HepG2 (cell line): ENCODE results near the gene PRRT2. TPM values are rescaled to one million over a fixed set of nuclear protein-coding genes. Genes with fewer than 3 reads are reported as not detected.

Source experiments
- CTCF ChIP-seq: sonication (generic); formaldehyde crosslinking; IDR thresholded peaks from 2 replicates; pipeline ENCODE4 v1.5.0; 2020; ENCODE audit warnings: mild to moderate bottlenecking, missing genetic modification reagents, moderate library complexity
- FIP1L1 ChIP-seq: fragments of 200-400 bp; formaldehyde crosslinking; IDR thresholded peaks from 2 replicates; pipeline ENCODE4 v1.6.1; 2018; ENCODE audit warnings: low read depth, mild to moderate bottlenecking, low read length, moderate library complexity, borderline replicate concordance; ENCODE audit not compliant: insufficient read depth
- HBP1 ChIP-seq: IDR thresholded peaks from 2 replicates; pipeline ENCODE4 v1.6.1; 2016; ENCODE audit warnings: low read depth, control low read depth
- IKZF1 ChIP-seq: fragments of 450-650 bp; IDR thresholded peaks from 2 replicates; pipeline ENCODE4 v1.7.1; 2016
- IKZF4 ChIP-seq: sonication (generic); formaldehyde crosslinking; IDR thresholded peaks from 2 replicates; pipeline ENCODE4 v1.5.1; 2020; ENCODE audit warnings: borderline replicate concordance, mild to moderate bottlenecking, low read depth, missing genetic modification reagents; ENCODE audit errors: not compliant biosample characterization
- KMT2A ChIP-seq: sonication (generic); formaldehyde crosslinking; IDR thresholded peaks from 2 replicates; pipeline ENCODE4 v1.4.0; 2020; ENCODE audit warnings: missing genetic modification reagents
- MYC ChIP-seq: sonication (generic); formaldehyde crosslinking; IDR thresholded peaks from 2 replicates; pipeline ENCODE4 v1.9.0; 2021; ENCODE audit warnings: missing genetic modification reagents, borderline replicate concordance
- REPIN1 ChIP-seq: sonication (generic); formaldehyde crosslinking; IDR thresholded peaks from 2 replicates; pipeline ENCODE4 v1.8.0; 2022; ENCODE audit warnings: missing genetic modification reagents, low read depth, mild to moderate bottlenecking, borderline replicate concordance
- SALL1 ChIP-seq: sonication (generic); formaldehyde crosslinking; IDR thresholded peaks from 2 replicates; pipeline ENCODE4 v1.8.0; 2022; ENCODE audit warnings: mild to moderate bottlenecking, missing genetic modification reagents
- SMARCC2 ChIP-seq: fragments of 450-650 bp; IDR thresholded peaks from 2 replicates; pipeline ENCODE4 v1.6.1; 2017; ENCODE audit warnings: antibody characterized with exemption, mild to moderate bottlenecking
- STAT6 ChIP-seq: sonication (generic); formaldehyde crosslinking; IDR thresholded peaks from 2 replicates; pipeline ENCODE4 v1.4.0; 2020; ENCODE audit warnings: missing genetic modification reagents, mild to moderate bottlenecking, borderline replicate concordance
- TAF15 ChIP-seq: fragments of 200-400 bp; formaldehyde crosslinking; IDR thresholded peaks from one replicate; pipeline ENCODE4 v1.6.1; 2018; ENCODE audit warnings: mild to moderate bottlenecking, low read depth, low read length; ENCODE audit not compliant: poor library complexity, severe bottlenecking
- TCF12 ChIP-seq, 2 experiments: fragments of 450-650 bp in 1 of 2; sonication (generic) in 1 of 2; formaldehyde crosslinking in 1 of 2; IDR thresholded peaks; 2 replicates each; pipeline versions ENCODE4 v1.6.1 to v1.8.0; 2017 to 2022; ENCODE audit warnings: antibody characterized with exemption in 1 of 2, mild to moderate bottlenecking in 1 of 2, missing genetic modification reagents in 1 of 2, moderate library complexity in 1 of 2
- TCF7 ChIP-seq: sonication (generic); IDR thresholded peaks from 2 replicates; pipeline ENCODE4 v1.6.1; 2016; ENCODE audit warnings: antibody characterized with exemption, low read depth
- XRCC5 ChIP-seq: fragments of 200-400 bp; formaldehyde crosslinking; optimal IDR thresholded peaks from 2 replicates; pipeline ENCODE3; 2017; ENCODE audit warnings: mild to moderate bottlenecking, low read length
- YY1 ChIP-seq: IDR thresholded peaks from 2 replicates; pipeline ENCODE4 v1.6.1; 2011; ENCODE audit warnings: low read length, low read depth, moderate library complexity, mild to moderate bottlenecking; ENCODE audit not compliant: insufficient read depth, insufficient replicate concordance
- ZFP36L2 ChIP-seq: sonication (generic); formaldehyde crosslinking; IDR thresholded peaks from 2 replicates; pipeline ENCODE4 v1.4.0; 2020; ENCODE audit warnings: missing genetic modification reagents
- ZNF253 ChIP-seq: sonication (generic); formaldehyde crosslinking; IDR thresholded peaks from 2 replicates; pipeline ENCODE4 v1.8.0; 2022; ENCODE audit warnings: mild to moderate bottlenecking, missing genetic modification reagents, borderline replicate concordance
- ZNF337 ChIP-seq: sonication (generic); formaldehyde crosslinking; IDR thresholded peaks from 2 replicates; pipeline ENCODE4 v1.5.1; 2020; ENCODE audit warnings: missing genetic modification reagents, low read depth, mild to moderate bottlenecking, borderline replicate concordance
- ZNF558 ChIP-seq: sonication (generic); formaldehyde crosslinking; IDR thresholded peaks from 2 replicates; pipeline ENCODE4 v1.9.0; 2022; ENCODE audit warnings: mild to moderate bottlenecking, missing genetic modification reagents, borderline replicate concordance
- ZNF614 ChIP-seq: IDR thresholded peaks from 2 replicates; pipeline ENCODE4 v1.6.1; 2018; ENCODE audit warnings: missing biosample characterization, missing genetic modification reagents, inconsistent platforms, borderline replicate concordance
- polyA plus RNA-seq, 8 experiments: library from polyadenylated mRNA; depleted of rRNA in 3 of 8; stranded (reverse) in 7 of 8; unstranded in 1 of 8; fragments of >200 nt; fragmentation: Illumina TruSeq in 4 of 8; extraction: Trizol in 4 of 8; gene quantifications; 2 replicates each; pipeline versions ENCODE4 v1.2.1 to v1.2.3, GENCODE V29; 2011 to 2016; ENCODE audit warnings: low read depth in 4 of 8, missing spikeins in 1 of 8, mixed read lengths in 1 of 8; ENCODE audit not compliant: insufficient read depth in 1 of 8
- total RNA-seq, 5 experiments: library from RNA; depleted of rRNA; stranded (reverse); fragments of >200 nt; fragmentation: Illumina TruSeq; extraction: Trizol; gene quantifications; 2 replicates each; pipeline ENCODE4 v1.2.3, GENCODE V29; 2016; ENCODE audit warnings: low read depth in 1 of 5

PRRT2 gene
- total and polyA plus RNA-seq, 2 of the 13 experiments (the other 11 are each of a cell fraction or from before 2014, with no cell fraction given): 0.51 to 1.1 TPM

- TF ChIP-seq REPIN1 (CRISPR knock-in tag) (peak; percentile 76; the same call in 1 of the 2 replicates), CTCF (CRISPR knock-in tag) (peak; percentile 99), MYC (peak; percentile 94), SMARCC2 (no peak), YY1 (peak; percentile 100), KMT2A (CRISPR knock-in tag) (peak; percentile 44; the same call in 1 of the 2 replicates), TCF12 (IDR thresholded peaks at IDR 0.05) (no peak), TCF12 (CRISPR knock-in tag; IDR thresholded peaks at IDR 0.05) (peak; percentile 70; the same call in 1 of the 2 replicates), IKZF1 (no peak), ZNF558 (peak; percentile 22; the same call in 1 of the 2 replicates), HBP1 (CRISPR knock-in tag) (peak; percentile 32), XRCC5 (peak; percentile 97), IKZF4 (CRISPR knock-in tag) (peak; percentile 39), TAF15 (peak; percentile 59), STAT6 (CRISPR knock-in tag) (peak; percentile 67; the same call in 1 of the 2 replicates), ZNF614 (CRISPR knock-in tag) (0 out of 2 replicates have a peak, but pooled peaks have one; percentile 64), SALL1 (CRISPR knock-in tag) (peak; percentile 93), ZNF337 (CRISPR knock-in tag) (peak; percentile 89; the same call in 1 of the 2 replicates), TCF7 (no peak), ZNF253 (CRISPR knock-in tag) (peak; percentile 49; the same call in 1 of the 2 replicates), FIP1L1 (peak; percentile 94; the same call in 1 of the 2 replicates), ZFP36L2 (CRISPR knock-in tag) (peak; percentile 28; the same call in 1 of the 2 replicates)
These were observed 4.0 kb downstream of the PRRT2 start, which contains the start of gene PAGR1 (continued) for GRCh38 chr16:29815793-29816693.
